Measurements from ENCODE around the gene FZD2.
"Not testable (repeated sequence)": the region's sequence is repeated elsewhere in the genome, so short reads cannot be mapped to it uniquely, and the experiment has no call there.

Gene FZD2

DNA sequence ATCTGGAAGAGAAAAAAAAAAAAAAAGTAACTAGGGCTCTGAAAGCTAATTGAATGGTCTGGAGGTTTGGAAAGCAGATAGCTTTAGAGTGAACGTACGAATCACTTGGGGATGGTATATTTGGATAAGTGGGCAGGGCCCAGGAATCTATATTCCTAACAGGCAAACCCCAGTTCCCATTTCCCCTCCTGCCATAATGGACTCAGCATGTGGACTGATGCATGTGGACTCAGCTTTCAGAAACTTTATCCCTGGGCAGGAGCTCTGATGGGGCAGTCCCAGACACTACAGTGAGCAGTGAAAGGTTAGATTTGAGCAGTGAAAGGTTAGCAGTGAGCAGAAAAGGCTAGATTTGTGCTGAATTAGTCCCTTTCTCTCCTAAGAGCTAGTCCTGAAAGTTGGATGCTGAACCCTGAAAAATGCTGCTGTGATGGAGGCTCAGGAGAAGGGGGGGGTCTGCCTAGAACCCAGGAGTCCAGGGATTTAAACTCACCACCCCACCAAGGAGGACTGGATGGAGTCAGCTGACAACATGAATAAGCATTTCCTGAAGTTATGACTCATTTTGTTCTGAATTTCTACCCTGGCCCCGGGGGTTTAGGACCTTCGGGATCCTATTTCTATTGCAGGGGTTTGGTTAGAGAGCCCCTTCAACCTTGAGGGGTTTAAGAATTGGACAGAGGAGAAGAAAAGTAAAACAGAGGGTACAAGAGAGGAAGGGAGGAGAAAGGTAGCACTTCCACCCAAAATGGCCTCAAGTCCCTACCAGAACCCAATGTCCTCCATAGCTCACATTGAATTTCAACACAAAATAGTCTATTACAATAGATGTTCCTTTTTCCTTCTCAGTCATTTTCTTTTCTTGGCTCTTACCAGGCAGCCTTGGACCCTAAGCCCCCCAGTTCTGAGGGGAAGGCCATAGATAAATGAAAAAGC, 10.3 kb upstream of the FZD2 start:
- no peak for DNase-seq (ENCODE audit: low spot score)

DNA sequence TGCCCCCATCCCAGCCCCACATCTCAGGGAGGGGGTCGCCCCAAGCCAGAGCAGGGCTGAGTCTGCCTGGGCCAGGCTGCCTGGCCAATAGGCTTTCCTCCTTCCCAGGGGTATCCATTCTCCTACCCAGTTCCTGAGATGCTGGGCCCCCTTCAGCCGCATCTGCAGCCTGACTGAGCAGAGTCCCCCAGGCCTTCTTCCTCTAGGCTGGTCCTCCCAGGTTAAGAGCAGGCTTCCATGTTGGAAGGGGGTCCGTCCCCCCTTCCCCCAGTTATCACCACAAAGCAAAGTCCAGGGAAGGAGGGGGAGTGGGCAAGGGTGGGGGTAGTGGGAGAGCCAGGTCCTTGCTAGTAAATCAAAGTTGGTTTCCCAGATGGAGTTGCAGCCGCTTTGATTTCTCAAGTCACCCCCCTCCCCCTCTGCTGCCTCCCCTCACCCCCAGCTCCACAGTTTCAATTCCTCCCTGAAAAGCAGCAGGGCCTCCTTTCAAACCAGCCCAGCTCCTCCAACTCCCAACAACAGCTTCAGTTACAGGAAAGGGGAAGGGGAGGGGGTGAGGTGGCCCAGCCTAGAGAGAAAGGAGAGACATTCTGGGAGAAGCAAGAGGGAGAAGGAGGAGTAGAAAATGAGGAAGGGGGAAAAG, 9.5 kb upstream of the FZD2 start:
- DNase-seq (ENCODE audit: low spot score) = no peak

DNA sequence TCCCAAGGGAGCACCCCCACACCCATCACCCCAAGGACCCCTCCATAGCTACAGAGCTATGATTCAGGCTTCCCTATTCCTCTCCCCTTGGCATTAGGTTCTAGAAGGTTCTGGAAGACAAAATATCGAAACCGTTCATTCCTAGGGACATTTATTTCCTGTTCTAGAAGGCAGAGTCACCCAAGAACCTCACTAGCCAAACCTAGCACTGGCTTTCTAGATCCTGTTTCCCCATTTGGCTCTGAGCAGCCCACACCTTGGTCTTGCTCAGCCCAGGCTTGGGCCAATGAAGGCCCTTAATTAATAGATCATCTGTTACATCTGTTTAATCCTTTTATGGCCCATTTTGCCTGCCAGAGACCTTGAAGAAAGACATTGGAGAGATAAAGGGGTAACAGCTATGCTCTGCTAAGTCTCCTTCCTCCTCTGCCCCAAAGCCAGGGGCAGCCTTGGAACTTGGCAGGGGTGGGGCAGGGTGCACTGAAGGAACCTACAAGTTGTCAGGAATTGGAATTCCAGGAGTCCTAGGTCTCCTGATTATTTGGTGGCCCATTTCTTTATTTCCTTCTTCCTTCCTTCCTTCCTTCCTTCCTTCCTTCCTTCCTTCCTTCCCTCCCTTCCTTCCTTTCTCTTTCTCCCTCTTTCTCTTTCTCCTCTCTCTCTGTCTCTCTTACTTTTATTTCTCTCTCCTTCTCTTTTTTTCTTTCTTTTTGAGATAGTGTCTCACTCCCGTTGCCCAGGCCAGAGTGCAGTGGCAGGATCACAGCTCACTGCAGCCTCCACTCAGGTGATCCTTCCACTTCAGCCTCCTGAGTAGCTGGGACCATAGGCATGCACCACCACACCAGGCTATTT, 8.7 kb upstream of the FZD2 start:
- DNase-seq (ENCODE audit: low spot score) = no peak

DNA sequence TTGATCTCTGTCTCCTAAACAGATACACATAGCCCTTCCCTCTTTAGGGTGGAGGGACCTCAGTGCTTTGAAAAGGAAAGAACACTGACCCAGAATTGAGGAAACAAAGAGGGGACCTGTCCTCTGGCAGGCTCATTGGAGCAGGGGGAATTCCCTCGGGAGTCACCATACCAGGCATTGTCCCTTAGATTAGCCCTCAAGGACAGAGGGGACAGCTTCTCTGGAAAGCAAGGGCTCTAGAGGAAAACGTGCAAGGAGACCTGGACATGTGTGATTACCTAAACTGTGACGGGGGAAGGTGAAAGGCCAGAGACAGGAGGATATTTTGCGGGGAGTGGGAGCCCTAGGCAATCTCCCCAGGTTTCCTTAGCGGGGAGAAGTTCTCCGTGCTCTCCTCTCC, 7.6 kb upstream of the FZD2 start:
- no peak for DNase-seq (ENCODE audit: low spot score)

DNA sequence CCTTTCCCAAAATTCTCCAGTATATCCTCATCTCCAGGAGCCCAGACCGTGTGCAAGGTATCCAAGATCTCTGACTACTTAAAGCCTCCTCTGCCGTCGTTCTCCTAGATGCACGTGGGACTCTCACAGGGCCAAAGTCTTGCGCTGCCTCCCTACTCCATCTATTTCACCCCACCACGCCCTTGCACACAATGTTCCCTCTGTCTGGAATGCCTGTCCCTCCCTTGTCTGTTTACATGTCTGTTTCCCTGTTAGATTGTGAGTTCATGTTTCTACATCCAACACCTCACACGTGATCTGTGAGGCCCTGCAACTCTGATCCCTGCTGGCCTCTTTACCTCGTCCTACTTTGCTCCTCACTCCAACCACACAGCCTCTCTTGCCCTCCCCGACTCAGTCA, 4.9 kb upstream of the FZD2 start:
- DNase-seq (ENCODE audit: low spot score) = peak; percentile 33

DNA sequence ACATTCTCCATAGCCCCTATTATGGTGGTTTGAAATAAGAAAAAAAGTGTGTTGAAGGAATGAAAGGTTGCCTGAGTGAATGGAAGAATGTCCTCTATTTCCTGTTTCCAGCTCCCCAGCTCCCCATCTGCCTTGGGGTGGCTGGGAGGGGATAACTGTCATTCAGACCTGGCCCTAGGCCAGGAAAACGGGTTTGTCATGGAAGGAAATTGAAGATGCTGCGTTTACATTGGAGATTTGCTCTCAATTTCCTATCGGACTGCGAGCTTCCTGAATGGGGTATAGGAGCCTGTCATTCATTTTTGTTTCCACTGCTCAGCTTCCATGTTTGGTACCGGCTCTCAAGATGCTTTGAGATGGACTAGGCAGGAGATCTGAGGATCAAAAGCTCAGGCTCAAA, 2.2 kb upstream of the FZD2 start:
- no peak for DNase-seq (ENCODE audit: low spot score)

DNA sequence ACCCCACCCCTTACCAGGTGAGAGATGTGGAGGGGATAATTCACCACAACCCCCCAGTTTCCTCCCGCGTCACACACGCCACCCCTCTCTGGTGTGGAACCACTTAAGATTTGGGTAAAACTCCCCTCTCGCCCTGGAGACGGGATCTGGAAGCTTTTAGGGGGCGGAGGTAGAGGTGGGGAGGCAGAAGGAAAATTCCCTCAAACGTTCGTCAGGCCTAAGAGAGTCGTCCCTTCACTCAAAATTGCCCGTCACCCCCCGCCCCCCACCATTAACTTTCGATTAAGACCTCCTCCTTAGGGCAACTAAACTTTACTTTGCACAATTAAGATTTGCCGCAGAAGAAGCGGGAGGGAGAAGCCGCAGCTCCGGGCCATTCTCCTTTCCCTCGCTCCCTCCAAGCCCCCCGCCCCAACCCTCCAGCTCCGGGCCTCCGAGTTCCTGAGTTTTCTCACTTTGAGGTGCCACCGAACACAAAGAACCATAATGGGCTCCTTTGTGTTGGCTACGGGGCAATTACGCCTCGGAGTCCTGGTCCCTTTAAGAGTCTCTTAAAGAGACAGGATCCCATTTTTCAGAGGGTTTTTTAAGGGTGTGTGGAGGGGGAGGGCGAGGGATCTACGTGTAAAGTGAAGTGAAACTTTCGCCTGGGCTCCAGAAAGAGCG, 985 bp upstream of the FZD2 start:
- DNase-seq (ENCODE audit: low spot score) = peak; percentile 70

DNA sequence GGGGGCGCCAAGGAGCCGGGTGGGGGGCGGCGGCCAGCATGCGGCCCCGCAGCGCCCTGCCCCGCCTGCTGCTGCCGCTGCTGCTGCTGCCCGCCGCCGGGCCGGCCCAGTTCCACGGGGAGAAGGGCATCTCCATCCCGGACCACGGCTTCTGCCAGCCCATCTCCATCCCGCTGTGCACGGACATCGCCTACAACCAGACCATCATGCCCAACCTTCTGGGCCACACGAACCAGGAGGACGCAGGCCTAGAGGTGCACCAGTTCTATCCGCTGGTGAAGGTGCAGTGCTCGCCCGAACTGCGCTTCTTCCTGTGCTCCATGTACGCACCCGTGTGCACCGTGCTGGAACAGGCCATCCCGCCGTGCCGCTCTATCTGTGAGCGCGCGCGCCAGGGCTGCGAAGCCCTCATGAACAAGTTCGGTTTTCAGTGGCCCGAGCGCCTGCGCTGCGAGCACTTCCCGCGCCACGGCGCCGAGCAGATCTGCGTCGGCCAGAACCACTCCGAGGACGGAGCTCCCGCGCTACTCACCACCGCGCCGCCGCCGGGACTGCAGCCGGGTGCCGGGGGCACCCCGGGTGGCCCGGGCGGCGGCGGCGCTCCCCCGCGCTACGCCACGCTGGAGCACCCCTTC, 484 bp downstream of the FZD2 start:
- DNase-seq (ENCODE audit: low spot score) = no peak

DNA sequence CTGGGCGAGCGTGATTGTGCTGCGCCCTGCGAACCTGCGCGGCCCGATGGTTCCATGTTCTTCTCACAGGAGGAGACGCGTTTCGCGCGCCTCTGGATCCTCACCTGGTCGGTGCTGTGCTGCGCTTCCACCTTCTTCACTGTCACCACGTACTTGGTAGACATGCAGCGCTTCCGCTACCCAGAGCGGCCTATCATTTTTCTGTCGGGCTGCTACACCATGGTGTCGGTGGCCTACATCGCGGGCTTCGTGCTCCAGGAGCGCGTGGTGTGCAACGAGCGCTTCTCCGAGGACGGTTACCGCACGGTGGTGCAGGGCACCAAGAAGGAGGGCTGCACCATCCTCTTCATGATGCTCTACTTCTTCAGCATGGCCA, 1.0 kb downstream of the FZD2 start:
- DNase-seq (ENCODE audit: low spot score) = no peak

DNA sequence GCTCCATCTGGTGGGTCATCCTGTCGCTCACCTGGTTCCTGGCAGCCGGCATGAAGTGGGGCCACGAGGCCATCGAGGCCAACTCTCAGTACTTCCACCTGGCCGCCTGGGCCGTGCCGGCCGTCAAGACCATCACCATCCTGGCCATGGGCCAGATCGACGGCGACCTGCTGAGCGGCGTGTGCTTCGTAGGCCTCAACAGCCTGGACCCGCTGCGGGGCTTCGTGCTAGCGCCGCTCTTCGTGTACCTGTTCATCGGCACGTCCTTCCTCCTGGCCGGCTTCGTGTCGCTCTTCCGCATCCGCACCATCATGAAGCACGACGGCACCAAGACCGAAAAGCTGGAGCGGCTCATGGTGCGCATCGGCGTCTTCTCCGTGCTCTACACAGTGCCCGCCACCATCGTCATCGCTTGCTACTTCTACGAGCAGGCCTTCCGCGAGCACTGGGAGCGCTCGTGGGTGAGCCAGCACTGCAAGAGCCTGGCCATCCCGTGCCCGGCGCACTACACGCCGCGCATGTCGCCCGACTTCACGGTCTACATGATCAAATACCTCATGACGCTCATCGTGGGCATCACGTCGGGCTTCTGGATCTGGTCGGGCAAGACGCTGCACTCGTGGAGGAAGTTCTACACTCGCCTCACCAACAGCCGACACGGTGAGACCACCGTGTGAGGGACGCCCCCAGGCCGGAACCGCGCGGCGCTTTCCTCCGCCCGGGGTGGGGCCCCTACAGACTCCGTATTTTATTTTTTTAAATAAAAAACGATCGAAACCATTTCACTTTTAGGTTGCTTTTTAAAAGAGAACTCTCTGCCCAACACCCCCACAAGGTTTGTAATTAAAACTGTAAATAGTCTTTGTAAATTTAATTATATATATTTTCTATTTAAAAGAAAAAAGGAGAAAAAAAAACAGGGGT, 1.7 kb downstream of the FZD2 start:
- DNase-seq (ENCODE audit: low spot score) = no peak

DNA sequence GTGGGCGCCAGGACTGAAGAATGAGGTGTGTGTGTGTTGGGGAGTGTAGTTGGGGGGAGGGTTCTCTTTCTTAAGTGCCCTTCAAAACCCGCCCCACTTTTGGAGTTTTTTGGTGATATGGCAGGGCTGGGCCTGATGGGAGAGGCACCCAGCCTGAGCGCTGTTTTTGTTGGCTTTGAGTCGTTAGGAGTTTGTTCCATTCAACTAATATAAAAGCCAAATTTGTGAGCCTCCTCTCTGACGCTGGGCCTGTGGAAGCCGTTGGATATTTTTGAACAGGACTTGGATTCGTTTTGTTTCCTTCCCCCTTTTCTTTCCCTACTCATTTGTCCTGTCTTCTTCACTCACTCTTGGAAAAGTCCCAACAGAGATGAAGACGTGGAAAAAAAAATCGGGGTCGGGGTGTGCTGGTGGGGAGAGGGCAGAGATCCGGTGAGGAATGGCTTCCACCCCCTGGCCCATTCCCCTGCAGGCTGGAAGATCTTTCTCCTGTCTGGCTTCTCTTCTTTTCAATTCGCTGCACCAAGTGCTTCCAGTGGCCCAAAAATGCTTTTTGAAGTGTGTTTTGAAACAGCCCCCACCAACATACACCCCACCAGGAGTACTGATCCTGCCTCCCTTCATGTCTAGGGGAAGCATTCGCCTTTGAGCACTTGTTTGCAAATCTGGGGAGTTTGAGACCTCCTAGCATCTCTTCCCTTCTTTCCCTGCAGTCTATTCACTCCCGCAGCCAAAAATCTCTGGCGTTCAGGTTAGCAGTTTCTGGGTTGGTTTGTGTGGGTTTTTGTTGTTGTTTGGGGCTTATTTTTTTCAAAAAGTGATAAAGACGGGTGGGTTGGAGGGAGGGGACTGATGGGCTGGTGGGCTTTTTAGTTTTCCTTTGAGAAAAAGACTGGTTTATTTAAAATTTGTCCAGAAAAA, 2.6 kb downstream of the FZD2 start:
- DNase-seq (ENCODE audit: low spot score) = no peak

DNA sequence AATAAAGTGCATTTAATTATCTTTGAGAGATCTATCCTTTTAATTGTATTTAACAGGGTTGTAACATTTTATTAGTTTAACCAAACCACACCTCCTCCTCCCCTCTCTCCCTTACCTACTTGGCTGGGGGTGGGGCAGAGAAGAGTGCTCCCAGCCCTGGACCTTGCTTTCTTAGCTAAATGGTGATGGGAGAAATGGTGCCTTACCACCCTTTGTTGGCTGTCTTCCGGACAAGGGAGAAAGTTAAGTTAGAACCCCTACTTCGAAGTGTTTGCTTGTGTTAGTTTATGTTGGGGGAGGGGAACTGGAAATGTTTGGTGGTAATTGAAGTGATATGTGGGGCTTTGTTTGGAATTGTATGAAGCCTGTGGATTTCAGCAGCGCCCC, 3.9 kb downstream of the FZD2 start:
- DNase-seq (ENCODE audit: low spot score) = no peak

DNA sequence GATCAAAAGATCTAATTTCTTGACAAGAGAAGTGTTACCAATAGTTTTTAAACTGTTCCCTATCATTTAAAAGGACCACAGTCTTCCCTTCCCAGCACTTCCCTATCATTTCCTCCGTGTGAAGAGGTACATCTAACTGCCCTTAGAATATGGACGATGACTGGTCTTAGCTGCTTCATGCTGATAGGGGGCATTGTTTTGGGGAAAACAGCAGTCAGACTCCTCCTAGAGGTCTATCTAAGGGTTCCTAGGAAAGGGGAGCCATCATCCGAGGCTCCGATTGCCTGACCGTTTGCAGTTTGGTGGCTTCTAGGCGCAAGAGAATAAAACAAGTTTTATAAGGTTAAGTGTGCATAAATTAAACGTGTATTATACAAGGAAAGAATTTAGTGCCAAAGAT, 7.1 kb downstream of the FZD2 start:
- DNase-seq (ENCODE audit: low spot score) = no peak

DNA sequence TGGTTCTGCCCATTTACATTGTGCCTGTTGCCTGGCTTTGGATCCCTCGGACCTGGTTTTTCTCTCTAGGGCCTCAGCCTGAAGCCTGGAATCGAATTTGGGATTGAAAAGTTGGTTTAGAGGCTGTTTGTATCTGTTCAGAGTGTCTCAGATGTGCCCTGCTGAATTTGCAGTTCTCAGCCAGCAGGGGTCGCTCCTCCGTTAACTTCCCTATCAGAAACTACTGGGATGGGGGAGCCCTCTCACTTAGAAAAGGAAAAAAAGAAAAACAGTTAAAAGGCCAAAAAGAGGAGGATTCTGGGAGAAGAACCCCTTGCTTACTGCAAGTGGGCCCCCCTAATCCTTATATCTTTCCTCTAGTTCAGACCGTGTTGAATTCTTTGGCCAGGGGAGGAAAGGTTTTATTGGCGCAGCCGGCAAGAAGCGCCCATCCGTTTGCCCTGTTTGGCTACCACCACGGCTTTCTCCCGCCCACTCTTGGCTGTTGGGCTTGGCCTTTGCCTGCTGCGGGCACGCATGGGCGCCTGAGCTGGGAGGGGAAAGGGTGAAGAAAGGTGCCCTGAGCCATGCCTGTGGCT, 8.7 kb downstream of the FZD2 start:
- DNase-seq (ENCODE audit: low spot score) = no peak

DNA sequence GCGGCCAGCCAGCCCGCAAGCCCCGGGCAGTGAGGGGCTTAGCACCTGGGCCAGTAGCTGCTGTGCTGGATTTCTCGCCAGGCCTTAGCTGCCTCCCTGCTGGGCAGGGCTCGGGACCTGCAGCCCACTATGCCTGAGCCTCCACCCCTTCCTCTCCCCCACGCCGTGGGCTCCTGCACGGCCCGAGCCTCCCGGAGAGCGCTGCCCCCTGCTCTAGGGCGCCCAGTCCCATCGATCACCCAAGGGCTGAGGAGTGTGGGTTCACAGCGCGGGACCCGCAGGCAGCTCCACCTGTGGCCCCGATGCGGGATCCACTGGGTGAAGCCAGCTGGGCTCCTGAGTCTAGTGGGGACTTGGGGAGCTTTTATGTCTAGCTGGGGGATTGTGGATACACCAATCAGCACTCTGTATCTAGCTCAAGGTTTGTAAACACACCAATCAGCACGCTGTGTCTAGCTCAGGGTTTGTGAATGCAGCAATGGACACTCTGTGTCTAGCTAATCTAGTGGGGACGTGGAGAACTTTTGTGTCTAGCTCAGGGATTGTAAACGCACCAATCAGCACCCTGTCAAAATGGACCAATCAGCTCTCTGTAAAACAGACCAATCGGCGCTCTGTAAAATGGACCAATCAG, 11.1 kb downstream of the FZD2 start:
- DNase-seq (ENCODE audit: low spot score) = not testable (repeated sequence)

DNA sequence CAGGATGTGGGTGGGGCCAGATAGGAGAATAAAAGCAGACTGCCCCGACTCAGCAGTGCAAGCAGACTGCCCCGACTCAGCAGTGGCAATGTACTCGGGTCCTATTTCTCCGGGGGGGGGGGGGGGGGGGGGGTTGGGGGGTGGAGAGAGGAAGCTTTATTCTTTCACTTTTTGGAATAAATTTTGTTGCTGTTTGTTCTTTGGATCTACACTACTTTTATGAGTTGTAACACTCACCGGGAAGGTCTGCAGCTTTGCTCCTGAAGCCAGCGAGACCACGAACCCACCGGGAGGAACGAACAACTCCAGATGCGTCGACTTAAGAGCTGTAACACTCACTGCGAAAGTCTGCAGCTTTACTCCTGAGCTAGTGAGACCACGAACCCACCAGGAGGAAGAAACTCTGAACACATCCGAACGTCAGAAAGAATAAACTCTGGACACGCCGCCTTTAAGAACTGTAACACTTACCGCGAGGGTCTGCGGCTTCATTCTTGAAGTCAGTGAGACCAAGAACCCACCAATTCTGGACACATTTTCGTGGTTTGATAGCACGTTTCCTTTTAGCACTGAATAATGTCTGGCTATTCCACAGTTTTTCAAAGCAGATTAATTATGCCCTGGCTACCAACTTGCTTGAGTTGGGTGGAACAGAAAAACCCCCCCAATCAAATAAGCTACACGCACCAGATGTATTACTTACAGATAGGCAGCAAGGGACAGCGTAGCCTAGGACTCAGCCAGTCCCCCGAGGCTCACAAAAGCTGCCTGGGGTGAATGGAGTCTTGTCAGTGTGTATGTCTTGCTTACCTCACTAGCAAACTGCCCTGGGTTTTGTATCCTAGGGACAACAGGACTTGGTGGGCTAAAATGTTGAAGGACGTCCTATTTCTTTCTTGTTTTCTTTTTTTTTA, 11.9 kb downstream of the FZD2 start:
- no peak for DNase-seq (ENCODE audit: low spot score)

DNA sequence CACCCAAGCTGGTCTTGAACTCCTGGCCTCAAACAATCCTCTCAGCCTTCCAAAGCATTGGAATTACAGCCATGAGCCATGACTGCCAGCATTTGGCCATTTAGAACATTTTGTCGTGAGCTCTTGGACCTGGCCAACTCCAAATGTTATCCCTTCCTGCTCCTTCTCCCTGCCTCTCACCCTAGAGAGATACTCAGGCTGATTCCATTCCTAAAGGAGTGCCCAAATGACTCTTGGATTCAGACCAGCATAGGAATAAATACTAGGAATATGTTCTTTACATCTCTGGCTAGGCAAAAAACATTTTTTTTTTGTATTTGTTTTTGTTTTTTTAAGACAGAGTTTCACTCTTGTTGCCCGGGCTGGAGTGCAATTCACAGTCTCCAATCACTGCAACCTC, 15.5 kb downstream of the FZD2 start:
- no peak for DNase-seq (ENCODE audit: low spot score)

DNA sequence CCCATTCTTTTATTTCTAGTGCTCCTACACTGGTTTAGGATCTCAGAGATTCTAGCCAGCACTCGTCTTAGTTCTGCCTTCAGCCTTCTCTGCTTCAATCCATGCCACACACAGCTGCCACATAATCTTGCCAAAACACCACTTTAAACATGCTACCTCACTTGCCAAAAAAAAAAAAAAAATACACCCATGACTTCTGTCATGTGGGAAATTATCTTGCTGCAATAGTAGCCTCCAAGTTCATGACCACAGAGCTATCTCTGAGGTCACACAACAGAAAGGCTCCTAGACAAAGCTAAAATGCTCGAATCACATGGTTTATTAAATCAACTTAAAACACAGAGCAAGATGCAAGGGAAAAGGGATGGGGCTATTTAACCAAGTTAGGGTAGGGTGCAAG, 18.1 kb downstream of the FZD2 start:
- no peak for DNase-seq (ENCODE audit: low spot score)

Measured in SW480 (cell line).